ENCODE results near the gene ANTXRL. TPM values are rescaled to one million over a fixed set of nuclear protein-coding genes. Genes with fewer than 3 reads are reported as not detected.

ANTXRL gene
- total and polyA plus RNA-seq, 2 of the 8 experiments (the other 6 are each of a cell fraction or from before 2014, with no cell fraction given) = not detected

DNA sequence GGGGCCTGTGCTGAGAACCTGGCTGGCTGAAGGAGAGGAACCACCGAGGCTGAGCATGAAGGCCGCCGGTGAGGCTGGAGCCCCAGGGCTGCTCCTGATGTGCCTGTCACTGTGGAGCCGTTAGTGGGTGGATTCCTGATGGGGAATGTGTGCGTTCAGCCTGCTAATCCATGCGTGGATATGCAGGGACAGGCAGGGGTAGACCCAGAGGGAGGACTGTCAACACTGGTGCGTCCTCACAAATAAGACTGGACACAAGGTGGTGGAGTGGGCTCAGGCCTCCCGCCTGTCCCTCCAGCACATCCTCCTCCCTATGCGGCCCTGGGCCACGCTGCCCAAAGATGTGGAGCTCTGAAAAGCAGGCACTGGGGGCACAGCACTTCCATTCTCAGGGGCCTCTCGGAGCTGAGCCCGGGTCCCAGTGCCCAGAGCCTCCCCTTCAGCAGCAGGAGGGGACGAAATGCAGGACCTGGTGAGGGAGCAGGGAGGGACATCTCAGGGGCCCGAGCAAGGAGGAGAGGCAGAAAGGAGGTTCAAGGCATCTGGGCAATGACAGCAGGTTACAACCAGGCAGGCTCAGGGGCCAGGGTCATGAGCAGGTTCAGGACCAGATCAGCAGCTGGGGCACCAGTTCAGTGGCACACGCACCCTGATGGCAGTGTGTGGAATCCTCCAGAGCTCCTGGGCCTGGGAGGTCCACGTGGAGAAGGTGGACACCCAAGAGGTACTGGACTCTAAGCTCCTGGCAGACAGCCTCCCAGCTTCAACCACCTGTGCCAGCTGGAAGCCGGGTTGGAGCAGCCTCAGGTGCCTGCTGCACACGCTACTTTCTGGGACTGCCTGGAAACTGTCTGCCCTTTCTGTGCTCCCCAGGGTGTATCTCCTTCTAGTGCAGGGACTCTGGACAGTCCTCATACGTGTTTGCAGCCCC lies 33.5 kb upstream of the ANTXRL start (continued):
- TF ChIP-seq, protein P1, sequence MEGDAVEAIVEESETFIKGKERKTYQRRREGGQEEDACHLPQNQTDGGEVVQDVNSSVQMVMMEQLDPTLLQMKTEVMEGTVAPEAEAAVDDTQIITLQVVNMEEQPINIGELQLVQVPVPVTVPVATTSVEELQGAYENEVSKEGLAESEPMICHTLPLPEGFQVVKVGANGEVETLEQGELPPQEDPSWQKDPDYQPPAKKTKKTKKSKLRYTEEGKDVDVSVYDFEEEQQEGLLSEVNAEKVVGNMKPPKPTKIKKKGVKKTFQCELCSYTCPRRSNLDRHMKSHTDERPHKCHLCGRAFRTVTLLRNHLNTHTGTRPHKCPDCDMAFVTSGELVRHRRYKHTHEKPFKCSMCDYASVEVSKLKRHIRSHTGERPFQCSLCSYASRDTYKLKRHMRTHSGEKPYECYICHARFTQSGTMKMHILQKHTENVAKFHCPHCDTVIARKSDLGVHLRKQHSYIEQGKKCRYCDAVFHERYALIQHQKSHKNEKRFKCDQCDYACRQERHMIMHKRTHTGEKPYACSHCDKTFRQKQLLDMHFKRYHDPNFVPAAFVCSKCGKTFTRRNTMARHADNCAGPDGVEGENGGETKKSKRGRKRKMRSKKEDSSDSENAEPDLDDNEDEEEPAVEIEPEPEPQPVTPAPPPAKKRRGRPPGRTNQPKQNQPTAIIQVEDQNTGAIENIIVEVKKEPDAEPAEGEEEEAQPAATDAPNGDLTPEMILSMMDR (IDR thresholded peaks at IDR 0.05; ENCODE audit: control extremely low read depth in 1 of 3, insufficient read depth in 1 of 3, low read depth in 1 of 3, low read length in 3 of 3) = no peak
- TF ChIP-seq ZNF274 (IDR thresholded peaks at IDR 0.05; ENCODE audit: borderline replicate concordance, extremely low read depth, low read length) = no peak
- no peak for TF ChIP-seq JUN (IDR thresholded peaks at IDR 0.05; ENCODE audit: low read depth, low read length)

All from H1 (cell line).